CD4-positive, alpha-beta T cell treated with Interleukin-10 for 1 hour (primary cell): ENCODE measurements around the gene BHLHA9.

ENCODE experiments used
- DNase-seq: peaks from one replicate; pipeline ENCODE4 v3.0.0-alpha.2; 2020

The BHLHA9 gene

GRCh38 chr17:1256699-1257098, 13.5 kb upstream of the BHLHA9 start:
- no peak for DNase-seq

DNA sequence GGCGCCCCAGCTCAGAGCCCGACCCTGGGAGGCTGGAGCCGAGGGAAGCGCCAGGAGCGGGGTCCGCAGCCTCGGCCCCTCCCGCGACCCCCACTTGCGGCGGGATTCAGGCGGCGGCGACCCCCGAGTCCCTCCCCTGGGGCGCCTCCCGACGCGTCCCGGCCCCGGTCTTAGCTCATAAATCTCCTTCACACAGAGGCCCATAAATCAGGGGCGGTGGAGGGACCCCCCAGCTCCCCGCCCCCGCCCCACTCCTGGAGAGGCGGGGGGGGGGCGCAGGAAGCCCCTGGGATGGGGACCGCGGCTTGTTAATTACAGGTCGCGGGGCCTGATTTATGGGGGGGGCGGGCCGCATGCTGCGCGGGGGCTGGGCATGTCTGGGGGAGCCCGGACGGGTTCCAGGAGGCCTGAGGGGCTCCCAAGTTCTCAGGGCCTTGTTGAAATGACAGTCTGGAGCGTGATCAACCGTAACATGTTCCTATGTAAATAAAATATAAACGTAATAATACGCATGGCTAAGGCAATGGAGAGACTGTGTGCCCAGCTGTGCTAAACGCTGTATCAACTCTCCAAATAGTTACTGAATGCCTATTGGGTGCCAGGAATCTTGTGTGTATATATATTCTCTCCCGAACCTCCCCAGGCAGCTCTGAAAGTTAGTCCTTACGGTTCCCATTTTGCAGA, 10.0 kb upstream of the BHLHA9 start:
- no peak for DNase-seq

- no peak for DNase-seq
Measured at GRCh38 chr17:1260770-1261161, 9.5 kb upstream of the BHLHA9 start.

DNA sequence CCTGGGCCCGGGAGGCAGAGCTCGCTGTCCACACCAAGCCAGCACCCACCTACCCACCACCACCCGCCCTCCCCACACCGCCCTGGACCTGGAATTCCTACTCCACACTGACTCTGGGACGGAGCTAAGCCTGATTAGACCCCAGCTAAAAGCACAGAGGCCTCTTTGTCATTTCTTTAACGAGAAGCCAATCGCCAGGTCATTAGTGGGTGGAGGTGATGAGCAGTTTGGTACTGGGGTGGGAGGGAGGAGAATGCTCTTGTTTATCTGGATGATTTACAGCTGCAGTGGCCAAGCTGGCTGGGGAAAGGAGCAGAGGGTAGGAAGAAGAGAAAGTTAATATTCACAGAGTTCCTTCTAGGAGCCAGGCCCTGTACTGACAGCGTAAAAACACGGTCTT, 6.0 kb upstream of the BHLHA9 start:
- DNase-seq = no peak

DNA sequence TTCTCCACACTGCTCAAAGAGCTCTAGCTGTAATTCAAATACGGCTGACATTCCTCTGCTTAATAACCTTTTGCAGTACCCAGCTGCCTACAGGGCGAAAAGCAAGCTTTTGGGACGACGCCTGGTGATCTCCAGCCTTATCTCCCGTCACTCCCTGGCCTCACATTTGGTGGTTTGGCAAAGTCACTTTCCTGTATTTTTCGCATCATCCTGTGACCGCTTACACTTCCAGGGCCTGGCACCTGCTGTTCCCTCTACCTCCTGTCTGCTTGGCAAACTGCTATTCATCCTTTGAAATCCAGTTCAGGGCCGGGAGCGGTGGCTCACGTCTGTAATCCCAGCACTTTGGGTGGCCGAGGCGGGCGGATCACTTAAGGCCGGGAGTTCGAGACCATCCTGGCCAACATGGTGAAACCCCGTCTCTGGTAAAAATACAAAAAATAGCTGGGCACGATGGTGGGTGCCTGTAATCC, 2.7 kb upstream of the BHLHA9 start:
- no peak for DNase-seq

- no peak for DNase-seq
Measured at GRCh38 chr17:1271030-1271423, 783 bp downstream of the BHLHA9 start.

GRCh38 chr17:1271441-1271840, 1.2 kb downstream of the BHLHA9 start:
- DNase-seq = no peak

DNA sequence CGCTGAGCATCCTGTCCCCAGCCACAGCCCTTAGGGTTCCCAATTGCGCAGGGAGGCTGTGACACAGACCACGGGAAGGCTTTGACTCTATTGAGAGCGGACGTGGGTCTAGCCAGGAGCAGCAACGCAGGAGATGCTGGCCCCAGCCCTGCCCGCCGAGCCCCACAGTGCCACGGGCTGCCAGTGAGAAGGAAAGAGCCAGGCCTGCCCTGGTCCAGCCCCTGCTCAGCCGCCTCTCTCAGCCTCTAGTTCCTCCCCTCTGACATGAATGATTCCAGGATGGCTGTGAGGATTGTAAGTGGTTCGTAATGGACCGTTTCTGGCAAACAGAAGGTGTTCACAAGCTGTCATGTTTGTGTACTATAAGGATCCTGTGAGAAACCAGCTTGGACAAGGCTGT, 2.5 kb downstream of the BHLHA9 start:
- DNase-seq = no peak

DNA sequence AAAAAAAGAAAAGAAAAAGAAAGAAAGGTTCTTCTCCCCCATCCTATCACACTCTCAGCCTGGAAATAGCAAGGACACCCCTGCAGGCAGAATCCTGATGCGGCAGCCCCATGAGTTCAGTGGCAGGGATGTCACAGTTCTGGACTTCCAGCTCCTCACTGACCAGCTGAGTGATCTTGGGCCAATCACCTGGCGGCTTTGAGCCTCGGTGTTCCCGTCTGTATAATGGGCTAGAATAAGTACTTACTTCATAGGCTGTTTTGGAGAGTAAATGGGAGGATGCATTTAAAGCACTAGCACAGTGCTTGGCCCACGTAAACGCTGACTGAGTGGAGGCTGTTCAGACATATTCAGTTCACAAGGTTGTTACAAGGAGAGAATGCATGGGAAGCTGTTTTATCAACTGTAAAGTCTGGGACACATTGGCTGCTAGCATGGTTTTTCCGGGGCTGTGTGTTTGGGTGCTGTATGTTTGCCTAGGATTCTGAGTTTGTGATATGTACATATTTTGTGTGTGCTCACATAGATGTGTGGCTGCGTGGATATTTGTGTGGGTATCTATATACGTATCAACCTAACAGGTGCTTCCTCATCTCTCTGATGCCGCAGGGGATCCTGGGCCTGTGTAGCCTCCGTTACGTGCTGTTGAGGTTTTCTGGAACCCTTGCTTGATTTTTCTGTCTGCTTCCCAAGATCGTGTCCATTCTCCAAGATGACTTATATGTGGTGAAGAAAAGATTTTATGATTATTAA, 3.4 kb downstream of the BHLHA9 start:
- no peak for DNase-seq

DNA sequence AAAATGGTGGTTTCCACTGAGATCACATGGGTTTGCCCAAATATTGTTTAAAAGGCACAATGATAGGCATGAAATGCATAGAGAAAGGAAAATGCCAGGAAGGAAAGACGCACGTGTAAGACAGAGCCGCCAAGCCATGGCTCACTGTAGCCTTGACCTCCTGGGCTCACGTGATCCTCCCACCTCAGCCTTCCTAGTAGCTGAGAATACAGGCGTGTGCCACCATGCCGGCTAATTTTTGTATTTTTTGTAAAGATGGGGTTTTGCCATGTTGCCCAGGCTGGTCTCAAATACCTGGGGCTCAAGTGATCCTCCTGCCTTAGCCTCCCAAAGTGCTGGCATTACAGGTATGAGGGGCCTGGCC, 4.0 kb downstream of the BHLHA9 start:
- no peak for DNase-seq

DNA sequence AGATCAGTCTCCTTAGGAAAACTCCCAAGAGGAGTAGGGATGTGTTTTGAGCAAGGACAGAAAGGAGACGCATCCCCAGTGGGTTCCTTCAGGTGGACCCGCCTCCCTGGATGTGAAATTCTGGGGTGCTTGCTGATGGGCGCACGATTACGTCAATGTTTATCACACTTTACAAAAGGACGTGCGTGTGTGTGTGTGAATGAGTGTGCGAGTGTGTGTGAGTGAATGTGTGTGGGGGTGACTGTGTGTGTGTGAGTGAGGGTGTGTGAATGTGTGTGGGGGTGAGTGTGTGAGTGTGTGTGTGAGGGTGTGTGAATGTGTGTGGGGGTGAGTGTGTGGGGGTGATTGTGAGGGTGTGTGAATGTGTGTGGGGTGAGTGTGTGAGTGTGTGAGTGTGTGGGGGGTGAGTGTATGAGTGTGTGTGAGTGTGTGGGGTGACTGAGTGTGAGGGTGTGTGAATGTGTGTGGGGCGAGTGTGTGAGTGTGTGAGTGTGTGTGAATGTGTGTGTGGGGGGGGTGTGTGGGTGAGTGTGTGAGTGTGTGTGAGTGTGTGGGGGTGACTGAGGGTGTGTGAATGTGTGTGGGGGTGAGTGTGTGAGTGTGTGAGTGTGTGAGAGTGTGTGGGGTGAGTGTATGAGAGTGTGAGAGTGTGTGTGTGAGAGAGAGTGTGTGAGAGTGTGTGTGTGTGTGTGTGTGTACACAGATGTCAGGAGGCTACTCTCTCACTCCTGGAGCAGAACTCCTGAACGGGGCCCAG, 5.1 kb downstream of the BHLHA9 start:
- DNase-seq = no peak

GRCh38 chr17:1275962-1276736, 5.9 kb downstream of the BHLHA9 start:
- DNase-seq = peak; percentile 76

GRCh38 chr17:1280652-1281051, 10.4 kb downstream of the BHLHA9 start:
- DNase-seq = no peak

- peak; percentile 21 for DNase-seq
Measured at GRCh38 chr17:1286379-1287106, 16.3 kb downstream of the BHLHA9 start.

DNA sequence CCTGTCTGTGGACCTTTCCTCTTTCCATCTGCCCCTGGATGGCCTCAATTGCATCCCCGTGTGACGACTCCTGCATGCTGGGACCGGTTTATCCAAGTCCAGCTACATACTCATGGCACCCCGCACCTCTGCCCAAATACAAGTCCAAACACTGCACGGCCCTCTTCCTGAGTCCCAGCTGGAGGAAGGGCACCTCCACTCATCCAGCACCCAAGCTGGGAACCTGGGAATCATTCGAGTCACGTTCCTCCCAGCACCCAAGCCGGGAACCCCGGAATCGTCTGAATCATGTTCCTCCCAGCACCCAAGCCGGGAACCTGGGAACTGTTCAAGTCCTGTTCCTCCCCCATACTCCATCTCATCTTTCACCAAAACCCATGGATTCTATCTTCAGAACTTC, 19.5 kb downstream of the BHLHA9 start:
- no peak for DNase-seq

DNA sequence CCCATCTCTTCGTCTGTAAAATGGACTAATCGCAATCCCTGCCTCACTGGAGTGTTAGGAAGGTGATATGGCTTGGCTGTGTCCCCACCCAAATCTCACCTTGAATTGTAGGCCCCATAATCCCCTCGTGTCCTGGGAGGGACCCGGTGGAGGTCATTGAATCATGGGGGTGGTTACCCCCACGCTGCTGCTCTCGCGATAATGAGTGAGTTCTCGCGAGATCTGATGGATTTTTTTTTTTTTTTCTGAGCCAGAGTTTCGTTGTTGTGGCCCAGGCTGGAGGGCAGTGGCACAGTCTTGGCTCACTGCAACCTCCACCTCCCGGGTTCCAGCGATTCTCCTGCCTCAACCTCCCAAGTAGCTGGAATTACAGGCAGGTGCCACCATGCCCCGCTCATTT, 20.4 kb downstream of the BHLHA9 start:
- no peak for DNase-seq

- peak; percentile 90 for DNase-seq
Measured at GRCh38 chr17:1294157-1294717, 24.0 kb downstream of the BHLHA9 start.

- peak; percentile 29 for DNase-seq
Measured at GRCh38 chr17:1298606-1299005, 28.4 kb downstream of the BHLHA9 start.

DNA sequence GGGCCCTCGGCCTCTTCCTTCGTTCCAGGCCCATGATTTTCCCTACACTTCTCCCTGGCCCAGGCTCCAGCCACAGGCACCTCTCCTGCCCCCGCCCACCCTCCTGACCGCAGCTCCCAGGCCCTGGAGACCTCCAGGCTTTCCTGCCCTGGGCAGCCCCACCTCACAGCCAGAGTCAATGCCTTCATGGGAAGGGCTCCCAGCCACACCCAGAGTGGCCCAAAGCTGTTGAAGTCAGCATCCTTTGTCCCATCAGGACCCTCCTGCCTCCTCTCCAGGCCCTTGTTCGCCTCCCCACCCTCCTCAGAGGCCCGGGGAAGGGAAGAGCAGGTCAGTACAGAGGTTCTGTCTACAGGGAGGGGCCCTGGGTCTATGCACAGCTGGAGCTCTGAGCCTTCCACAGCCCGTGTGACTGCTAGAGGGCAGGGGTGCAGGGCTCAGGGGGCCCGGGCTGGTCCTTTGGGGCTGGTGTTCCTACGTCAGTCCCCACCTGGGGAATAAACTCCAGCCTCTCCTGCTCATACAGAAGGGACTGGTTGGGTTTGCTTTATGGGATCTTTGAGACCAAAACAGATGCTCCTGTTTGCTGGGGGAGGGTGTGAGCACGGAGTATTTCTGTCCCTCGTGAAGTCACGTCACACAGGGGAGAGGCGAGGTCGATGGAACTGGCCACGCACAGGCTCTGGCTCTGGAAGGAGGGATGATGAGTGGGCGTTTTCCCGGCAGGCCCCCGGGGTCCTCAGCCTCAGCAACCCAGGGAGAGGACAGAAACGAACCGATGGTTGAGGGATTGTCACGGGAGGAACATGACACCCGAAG, 29.5 kb downstream of the BHLHA9 start:
- DNase-seq = no peak

- no peak for DNase-seq
Measured at GRCh38 chr17:1300371-1300905, 30.2 kb downstream of the BHLHA9 start.

DNA sequence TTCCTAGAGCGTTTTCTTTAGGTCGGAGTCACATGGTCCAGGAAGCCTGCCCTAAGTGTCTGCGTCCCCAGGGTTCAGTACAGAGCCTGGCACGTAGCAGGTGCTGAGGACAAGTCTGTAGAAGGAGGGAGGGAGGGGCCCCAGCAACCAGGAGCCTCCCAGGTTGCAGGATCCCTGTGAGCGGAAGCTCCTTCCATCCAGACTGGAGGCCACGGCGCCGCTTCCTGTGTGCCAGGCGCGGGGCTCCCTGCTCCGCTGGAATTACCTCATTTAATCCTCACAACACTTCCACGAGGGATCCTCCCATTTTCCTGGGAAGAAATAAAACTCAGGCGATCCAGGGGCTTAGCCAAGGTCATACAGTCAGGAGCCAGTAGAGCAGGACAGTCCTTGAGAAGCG, 31.3 kb downstream of the BHLHA9 start:
- DNase-seq = no peak
